SHP77 (cell line): ENCODE measurements around the gene UGT1A9.
"Not testable (repeated sequence)": the region's sequence is repeated elsewhere in the genome, so short reads cannot be mapped to it uniquely, and the experiment has no call there.

ENCODE experiments used
- DNase-seq, 2 experiments: peaks; one replicate each; lab custom pipeline; 2025; lab: John Stamatoyannopoulos, UW

UGT1A9 gene

DNA sequence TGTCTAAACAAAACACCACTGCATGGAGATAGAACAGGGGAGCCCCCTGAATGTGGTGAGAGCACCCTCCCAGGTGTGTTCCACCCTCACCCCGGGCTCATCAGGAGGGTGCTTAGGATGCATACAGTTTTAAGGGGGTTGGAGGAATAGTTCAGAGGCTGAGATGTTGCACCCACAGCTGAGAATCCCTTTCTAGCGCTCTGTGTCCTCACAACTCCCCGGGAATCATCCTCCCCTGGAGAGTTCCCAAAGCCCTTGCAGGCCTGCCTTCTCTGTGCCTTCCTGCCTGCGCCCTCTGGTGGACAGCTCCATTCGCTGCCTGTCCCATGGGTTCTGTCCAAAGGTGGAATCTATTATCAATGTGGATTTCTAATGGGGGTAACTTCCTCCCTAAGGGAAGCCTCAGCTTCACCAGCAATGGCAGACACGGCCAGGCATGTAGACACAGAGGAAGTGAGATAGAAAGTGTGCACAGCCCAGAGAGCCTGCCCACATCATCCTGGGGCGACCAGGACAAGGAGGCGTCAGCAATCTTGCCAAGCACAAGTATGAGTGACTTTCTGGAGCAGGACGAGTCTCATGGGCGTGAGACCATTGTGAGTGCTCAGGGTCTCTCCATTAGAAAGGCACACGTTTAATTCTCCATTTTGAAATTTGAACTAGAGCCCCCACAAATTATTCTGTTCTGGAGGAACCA, 39.8 kb downstream of the UGT1A9 start:
- DNase-seq: peak; percentile 43 to 63

DNA sequence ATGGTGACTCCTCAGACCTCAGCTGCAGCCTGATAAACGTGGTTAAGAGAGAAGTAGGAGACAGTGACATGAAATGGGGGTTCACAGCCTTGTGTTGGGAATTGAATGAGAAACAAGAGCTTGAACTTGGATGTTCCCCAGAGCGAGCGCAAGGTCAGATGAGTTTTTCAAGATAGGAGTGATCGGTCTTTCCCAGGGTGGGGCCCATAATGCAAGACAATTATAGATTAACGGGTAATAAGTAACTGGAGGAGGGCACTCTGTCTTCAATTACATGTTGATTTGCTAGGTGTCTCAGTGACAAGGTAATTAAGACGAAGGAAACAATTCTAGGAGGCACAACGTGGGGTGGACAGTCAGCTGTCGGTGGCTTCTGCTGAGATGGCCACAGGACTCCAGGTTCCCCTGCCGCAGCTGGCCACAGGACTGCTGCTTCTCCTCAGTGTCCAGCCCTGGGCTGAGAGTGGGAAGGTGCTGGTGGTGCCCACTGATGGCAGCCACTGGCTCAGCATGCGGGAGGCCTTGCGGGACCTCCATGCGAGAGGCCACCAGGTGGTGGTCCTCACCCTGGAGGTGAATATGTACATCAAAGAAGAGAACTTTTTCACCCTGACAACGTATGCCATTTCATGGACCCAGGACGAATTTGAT, 41.0 kb downstream of the UGT1A9 start, which contains the start of gene UGT1A5:
UGT1A5 (plus strand) TSS at position 297 of the 651 bp plus-strand sequence; CDS start at position 382, 85 bp downstream.
- DNase-seq: no peak

DNA sequence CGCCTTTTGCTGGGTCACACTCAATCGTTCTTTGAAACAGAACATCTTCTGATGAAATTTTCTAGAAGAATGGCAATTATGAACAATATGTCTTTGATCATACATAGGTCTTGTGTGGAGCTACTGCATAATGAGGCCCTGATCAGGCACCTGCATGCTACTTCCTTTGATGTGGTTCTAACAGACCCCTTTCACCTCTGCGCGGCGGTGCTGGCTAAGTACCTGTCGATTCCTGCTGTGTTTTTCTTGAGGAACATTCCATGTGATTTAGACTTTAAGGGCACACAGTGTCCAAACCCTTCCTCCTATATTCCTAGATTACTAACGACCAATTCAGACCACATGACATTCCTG, 41.5 kb downstream of the UGT1A9 start:
- DNase-seq: no peak

DNA sequence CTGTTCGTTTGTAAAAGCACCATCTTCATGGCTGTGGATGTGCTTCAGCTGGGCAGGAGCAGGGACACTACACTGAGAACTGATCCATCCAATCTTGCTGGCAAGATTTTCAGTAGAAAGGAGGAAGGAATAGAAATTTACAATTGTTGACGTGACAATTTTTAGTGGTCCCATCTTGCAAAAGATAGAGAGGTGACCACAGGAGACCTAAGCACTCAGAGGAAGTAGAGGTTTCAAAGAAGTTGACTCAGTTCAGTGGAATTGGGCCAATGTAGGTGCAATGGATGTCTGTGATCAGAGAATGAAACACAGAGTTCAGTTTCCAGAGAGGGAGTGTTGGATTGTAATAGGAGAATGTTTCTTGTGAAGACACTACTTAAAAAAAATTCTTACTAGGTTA, 42.4 kb downstream of the UGT1A9 start:
- no peak for DNase-seq

- DNase-seq: no peak
Observed at GRCh38 chr2:233718552-233718951, 46.9 kb downstream of the UGT1A9 start, which contains the start of gene UGT1A4. UGT1A4 (plus strand) TSS chr2:233718736; CDS start chr2:233718821, 85 bp downstream.

DNA sequence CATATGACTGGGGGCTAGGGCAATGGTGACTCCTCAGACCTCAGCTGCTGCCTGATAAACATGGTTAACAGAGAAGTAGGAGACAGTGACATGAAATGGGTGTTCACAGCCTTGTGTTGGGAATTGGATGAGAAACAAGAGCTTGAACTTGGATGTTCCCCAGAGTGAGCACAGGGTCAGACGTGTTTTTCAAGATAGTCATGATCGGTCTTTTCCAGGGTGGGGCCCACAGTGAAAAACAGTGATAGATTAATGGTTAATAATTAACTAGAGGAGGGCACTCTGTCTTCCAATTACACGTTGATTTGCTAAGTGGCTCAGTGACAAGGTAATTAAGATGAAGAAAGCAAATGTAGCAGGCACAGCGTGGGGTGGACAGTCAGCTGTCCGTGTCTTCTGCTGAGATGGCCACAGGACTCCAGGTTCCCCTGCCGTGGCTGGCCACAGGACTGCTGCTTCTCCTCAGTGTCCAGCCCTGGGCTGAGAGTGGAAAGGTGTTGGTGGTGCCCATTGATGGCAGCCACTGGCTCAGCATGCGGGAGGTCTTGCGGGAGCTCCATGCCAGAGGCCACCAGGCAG, 57.1 kb downstream of the UGT1A9 start, which contains the start of gene UGT1A3:
UGT1A3 (plus strand) TSS at position 320 of the 579 bp plus-strand sequence; CDS start at position 405, 85 bp downstream.
- no peak for DNase-seq

DNA sequence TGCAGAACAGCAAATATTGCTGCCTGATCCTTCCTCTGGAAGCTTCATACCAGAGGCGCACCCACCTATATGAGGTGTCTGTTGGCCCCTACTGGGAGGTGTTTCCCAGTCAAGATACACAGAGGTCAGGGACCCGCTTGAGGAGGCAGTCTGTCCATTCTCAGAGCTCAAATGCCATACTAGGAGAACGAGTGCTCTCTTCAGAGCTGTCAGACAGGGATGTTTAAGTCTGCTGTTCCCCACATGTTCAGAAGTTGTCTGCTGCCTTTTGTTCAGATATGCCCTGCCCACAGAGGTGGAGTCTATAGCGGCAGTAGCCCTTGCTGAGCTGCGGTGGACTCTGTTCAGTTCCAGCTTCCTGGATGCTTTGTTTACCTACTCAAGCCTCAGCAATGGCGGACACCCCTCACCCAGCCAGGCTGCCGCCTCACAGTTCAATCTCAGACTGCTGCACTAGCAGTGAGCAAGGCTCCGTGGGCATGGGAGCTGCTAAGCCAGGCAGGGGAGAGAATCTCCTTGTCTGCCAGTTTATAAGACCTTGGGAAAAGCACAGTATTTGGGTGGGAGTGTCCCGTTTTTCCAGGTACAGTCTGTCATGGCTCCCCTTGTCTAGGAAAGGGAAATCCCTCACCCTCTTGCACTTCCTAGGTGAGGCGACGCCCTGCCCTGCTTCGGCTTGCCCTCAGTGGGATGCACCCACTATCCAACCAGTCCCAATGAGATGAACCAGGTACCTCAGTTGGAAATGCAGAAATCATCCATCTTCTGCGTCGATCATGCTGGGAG, 65.4 kb downstream of the UGT1A9 start:
- not testable (repeated sequence) for DNase-seq

DNA sequence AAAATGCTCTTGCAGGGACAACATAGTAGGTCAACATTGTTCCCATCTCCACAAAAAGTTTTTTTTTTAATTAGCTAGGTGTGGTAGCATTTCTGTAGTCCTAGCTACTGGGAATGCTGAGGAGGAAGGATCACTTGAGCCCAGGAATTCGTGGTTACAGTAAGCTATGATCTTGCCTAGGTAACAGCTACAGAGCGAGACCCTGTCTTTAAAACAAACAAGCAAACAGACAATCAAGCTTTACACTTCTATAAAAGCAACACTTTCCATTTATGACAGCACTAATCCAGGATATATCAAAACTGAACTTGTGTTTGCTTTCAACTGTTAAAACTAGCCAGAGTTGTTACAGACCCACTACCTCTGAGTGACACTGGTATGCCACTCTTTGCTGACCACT, 69.2 kb downstream of the UGT1A9 start:
- no peak for DNase-seq

GRCh38 chr2:233743464-233744259, 72.0 kb downstream of the UGT1A9 start:
- no peak for DNase-seq

- DNase-seq: no peak
Observed at GRCh38 chr2:233745073-233745755, 73.5 kb downstream of the UGT1A9 start.

GRCh38 chr2:233745838-233746237, 74.1 kb downstream of the UGT1A9 start:
- DNase-seq: not testable (repeated sequence)

GRCh38 chr2:233746475-233747282, 75.0 kb downstream of the UGT1A9 start:
- DNase-seq: no peak

DNA sequence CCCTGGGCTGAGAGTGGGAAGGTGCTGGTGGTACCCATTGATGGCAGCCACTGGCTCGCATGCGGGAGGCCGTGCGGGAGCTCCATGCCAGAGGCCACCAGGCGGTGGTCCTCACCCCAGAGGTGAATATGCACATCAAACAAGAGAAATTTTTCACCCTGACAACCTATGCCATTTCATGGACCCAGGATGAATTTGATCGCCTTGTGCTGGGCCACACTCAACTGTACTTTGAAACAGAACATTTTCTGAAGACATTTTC, 75.5 kb downstream of the UGT1A9 start:
- no peak for DNase-seq

GRCh38 chr2:233750689-233751088, 79.0 kb downstream of the UGT1A9 start:
- DNase-seq: not testable (repeated sequence)

GRCh38 chr2:233751212-233752009, 79.7 kb downstream of the UGT1A9 start:
- not testable (repeated sequence) for DNase-seq

- DNase-seq: no peak
Observed at GRCh38 chr2:233754872-233755611, 83.3 kb downstream of the UGT1A9 start.

GRCh38 chr2:233756429-233757081, 84.9 kb downstream of the UGT1A9 start:
- DNase-seq: no peak

GRCh38 chr2:233758141-233758540, 86.4 kb downstream of the UGT1A9 start:
- DNase-seq: no peak
